ENCODE measurements around the gene CHIA.

DNA sequence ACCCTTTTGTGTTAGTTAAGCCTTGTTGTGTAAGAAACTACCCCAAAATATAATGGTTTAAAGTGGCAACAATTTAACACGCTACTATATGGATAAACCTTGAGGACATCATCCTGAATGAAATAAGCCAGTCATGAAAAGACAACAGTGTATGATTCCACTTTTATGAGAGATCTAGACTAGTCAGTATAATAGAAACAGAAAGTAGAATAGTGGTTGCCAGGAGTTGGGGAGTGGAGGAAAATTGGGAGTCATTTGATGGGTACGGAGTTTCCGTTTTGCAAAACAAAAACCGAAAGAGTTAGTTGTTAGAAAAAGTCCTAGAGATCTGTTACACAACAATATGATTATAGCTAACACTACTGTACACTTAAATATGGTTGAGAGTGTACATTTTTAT is 16.0 kb upstream of the CHIA start:
- TF ChIP-seq, protein P1, sequence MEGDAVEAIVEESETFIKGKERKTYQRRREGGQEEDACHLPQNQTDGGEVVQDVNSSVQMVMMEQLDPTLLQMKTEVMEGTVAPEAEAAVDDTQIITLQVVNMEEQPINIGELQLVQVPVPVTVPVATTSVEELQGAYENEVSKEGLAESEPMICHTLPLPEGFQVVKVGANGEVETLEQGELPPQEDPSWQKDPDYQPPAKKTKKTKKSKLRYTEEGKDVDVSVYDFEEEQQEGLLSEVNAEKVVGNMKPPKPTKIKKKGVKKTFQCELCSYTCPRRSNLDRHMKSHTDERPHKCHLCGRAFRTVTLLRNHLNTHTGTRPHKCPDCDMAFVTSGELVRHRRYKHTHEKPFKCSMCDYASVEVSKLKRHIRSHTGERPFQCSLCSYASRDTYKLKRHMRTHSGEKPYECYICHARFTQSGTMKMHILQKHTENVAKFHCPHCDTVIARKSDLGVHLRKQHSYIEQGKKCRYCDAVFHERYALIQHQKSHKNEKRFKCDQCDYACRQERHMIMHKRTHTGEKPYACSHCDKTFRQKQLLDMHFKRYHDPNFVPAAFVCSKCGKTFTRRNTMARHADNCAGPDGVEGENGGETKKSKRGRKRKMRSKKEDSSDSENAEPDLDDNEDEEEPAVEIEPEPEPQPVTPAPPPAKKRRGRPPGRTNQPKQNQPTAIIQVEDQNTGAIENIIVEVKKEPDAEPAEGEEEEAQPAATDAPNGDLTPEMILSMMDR (IDR thresholded peaks at IDR 0.05) = no peak
- no peak for TF ChIP-seq POLR2AphosphoS5 (IDR thresholded peaks at IDR 0.05)
